Activated CD8-positive, alpha-beta memory T cell treated with anti-CD3 and anti-CD28 coated beads, Interleukin-2, amount 50 U/mL, for 4 hours (primary cell): Measurements from ENCODE around the gene NUP205.
A peak's percentile ranks its signal among the peaks of the same experiment; 100 is the strongest.
"Not testable (repeated sequence)": the region's sequence is repeated elsewhere in the genome, so short reads cannot be mapped to it uniquely, and the experiment has no call there.

Experiments used
- DNase-seq: peaks from one replicate; pipeline ENCODE4 v3.0.0-alpha.2; 2020

Gene NUP205

GRCh38 chr7:135634191-135634878, 76.6 kb downstream of the NUP205 start:
- no peak for DNase-seq

- DNase-seq = not testable (repeated sequence)
Measured at GRCh38 chr7:135639690-135640089, 82.0 kb downstream of the NUP205 start.

- DNase-seq = no peak
Measured at GRCh38 chr7:135644154-135644553, 86.4 kb downstream of the NUP205 start.

- no peak for DNase-seq
Measured at GRCh38 chr7:135644729-135645128, 87.0 kb downstream of the NUP205 start.

GRCh38 chr7:135645296-135645904, 87.7 kb downstream of the NUP205 start:
- DNase-seq = no peak

GRCh38 chr7:135647755-135648154, 90.0 kb downstream of the NUP205 start:
- DNase-seq = no peak

- DNase-seq = no peak
Measured at GRCh38 chr7:135648235-135648634, 90.5 kb downstream of the NUP205 start.

GRCh38 chr7:135650831-135651573, 93.3 kb downstream of the NUP205 start:
- DNase-seq = no peak

- DNase-seq = no peak
Measured at GRCh38 chr7:135653340-135654080, 95.8 kb downstream of the NUP205 start.

- DNase-seq = no peak
Measured at GRCh38 chr7:135658564-135658963, 100.8 kb downstream of the NUP205 start.

- DNase-seq = no peak
Measured at GRCh38 chr7:135659159-135659846, 101.6 kb downstream of the NUP205 start.

GRCh38 chr7:135661311-135662122, 103.8 kb downstream of the NUP205 start:
- no peak for DNase-seq

GRCh38 chr7:135662123-135662372, 104.3 kb downstream of the NUP205 start:
- DNase-seq = no peak

GRCh38 chr7:135662373-135663114, 104.8 kb downstream of the NUP205 start, which contains the start of gene STMP1:
STMP1 (plus strand) TSS chr7:135662514.
- peak; percentile 98 for DNase-seq

- no peak for DNase-seq
Measured at GRCh38 chr7:135664046-135664589, 106.4 kb downstream of the NUP205 start.

- DNase-seq = no peak
Measured at GRCh38 chr7:135665042-135665441, 107.3 kb downstream of the NUP205 start.

- DNase-seq = no peak
Measured at GRCh38 chr7:135666156-135666555, 108.4 kb downstream of the NUP205 start.

- no peak for DNase-seq
Measured at GRCh38 chr7:135666846-135667245, 109.1 kb downstream of the NUP205 start.

GRCh38 chr7:135667626-135668025, 109.9 kb downstream of the NUP205 start:
- DNase-seq = not testable (repeated sequence)

GRCh38 chr7:135668852-135669395, 111.2 kb downstream of the NUP205 start:
- DNase-seq = not testable (repeated sequence)

GRCh38 chr7:135669774-135670173, 112.1 kb downstream of the NUP205 start:
- DNase-seq = no peak
